Uterus (tissue), 2 donors: ENCODE data around the gene SHB.

Experiments
- CTCF ChIP-seq, 4 experiments: fragments of 200-600 bp in 2 of 4; fragments of 450-650 bp in 2 of 4; sonication (generic) in 2 of 4; IDR thresholded peaks; one replicate each; pipeline ENCODE4 v1.5.1; 2016 to 2019; ENCODE audit warnings: antibody characterized with exemption in 4 of 4, mild to moderate bottlenecking in 2 of 4, moderate library complexity in 1 of 4
- POLR2A ChIP-seq, 2 donors: fragments of 450-650 bp; IDR thresholded peaks; one replicate each; pipeline ENCODE4 v1.6.1; 2016; ENCODE audit warnings: antibody characterized with exemption in 2 of 2, mild to moderate bottlenecking in 1 of 2, moderate library complexity in 1 of 2

DNA sequence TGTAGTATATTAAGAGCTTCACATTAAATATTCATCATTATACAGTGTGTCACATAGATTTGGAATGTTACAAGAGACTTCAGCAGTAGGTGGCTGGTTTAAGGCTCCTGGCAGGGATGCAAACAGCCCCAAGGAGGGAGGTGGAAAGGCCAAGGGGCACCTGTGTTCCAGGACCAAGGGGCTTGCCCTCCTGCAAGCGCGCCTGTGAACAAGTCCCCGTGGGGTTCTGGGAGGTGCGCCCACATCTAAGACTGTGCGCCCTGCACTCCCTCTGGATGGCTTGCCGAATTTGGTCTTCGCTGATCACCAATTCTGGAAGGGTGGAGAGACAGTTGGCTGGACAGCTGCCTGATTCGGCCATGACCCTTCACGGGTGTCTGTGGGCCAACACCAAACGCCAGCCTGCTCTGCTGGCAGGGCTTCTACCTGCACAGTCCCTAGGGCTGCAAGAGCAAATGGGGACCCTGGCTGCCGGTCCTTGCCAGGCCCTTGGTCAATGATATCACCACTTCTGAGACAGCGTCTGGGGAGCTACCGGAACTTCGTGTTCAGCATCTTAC lies 153.0 kb downstream of the SHB start:
- no peak for TF ChIP-seq CTCF (IDR thresholded peaks at IDR 0.05)
- TF ChIP-seq POLR2A (IDR thresholded peaks at IDR 0.05): no peak
